Karpas-422 (cell line): Measurements from ENCODE around the gene SBK2. TPM values are rescaled to one million over a fixed set of nuclear protein-coding genes. Genes with fewer than 3 reads are reported as not detected.

Experiments
- DNase-seq: peaks from one replicate; pipeline ENCODE4 v3.0.0-alpha.2; 2015
- H2AFZ ChIP-seq: fragments of 200-600 bp; sonication (generic); 2 replicates; pipeline ENCODE4 v1.6.1; 2014; ENCODE audit warnings: antibody characterized with exemption, low read length, mixed read lengths
- H3K27ac ChIP-seq: fragments of 200-600 bp; sonication (generic); 2 replicates; pipeline ENCODE4 v1.5.1; 2014; ENCODE audit warnings: mild to moderate bottlenecking, low read length, moderate library complexity
- H3K27me3 ChIP-seq: fragments of 200-600 bp; sonication (generic); 2 replicates; pipeline ENCODE4 v1.6.1; 2014; ENCODE audit warnings: low read length, mixed read lengths
- H3K36me3 ChIP-seq: fragments of 200-600 bp; sonication (generic); 2 replicates; pipeline ENCODE4 v1.6.1; 2014; ENCODE audit warnings: low read length, mixed read lengths; ENCODE audit not compliant: insufficient read depth
- H3K4me1 ChIP-seq: fragments of 200-600 bp; sonication (generic); 2 replicates; pipeline ENCODE4 v1.6.1; 2014; ENCODE audit warnings: mild to moderate bottlenecking, low read length, mixed read lengths
- H3K4me2 ChIP-seq: fragments of 200-600 bp; sonication (generic); 2 replicates; pipeline ENCODE4 v1.6.1; 2014; ENCODE audit warnings: low read length, low read depth, mild to moderate bottlenecking; ENCODE audit not compliant: poor library complexity, severe bottlenecking
- H3K4me3 ChIP-seq: fragments of 200-600 bp; sonication (generic); 2 replicates; pipeline ENCODE4 v1.5.1; 2014; ENCODE audit warnings: mild to moderate bottlenecking, antibody characterized with exemption, low read length, mixed read lengths
- H3K79me2 ChIP-seq: fragments of 200-600 bp; sonication (generic); 2 replicates; pipeline ENCODE4 v1.6.1; 2014; ENCODE audit warnings: mild to moderate bottlenecking, low read length, mixed read lengths
- H3K9ac ChIP-seq: fragments of 200-600 bp; sonication (generic); 2 replicates; pipeline ENCODE4 v1.6.0; 2014; ENCODE audit warnings: low read length
- H3K9me2 ChIP-seq: fragments of 200-600 bp; sonication (generic), shearing (Covaris generic); replicated peaks from 2 replicates; pipeline ENCODE4 v1.6.0; 2014; ENCODE audit warnings: mild to moderate bottlenecking, low read length, moderate library complexity; ENCODE audit not compliant: insufficient read depth
- H3K9me3 ChIP-seq: fragments of 300-700, 200-600 bp; sonication (generic); 2 replicates; pipeline ENCODE4 v1.6.1; 2014; ENCODE audit warnings: low read length, mixed read lengths
- H4K20me1 ChIP-seq: fragments of 200-600 bp; sonication (generic); 2 replicates; pipeline ENCODE4 v1.6.1; 2014; ENCODE audit warnings: mild to moderate bottlenecking, antibody characterized with exemption, low read length, low read depth; ENCODE audit not compliant: insufficient read depth
- total RNA-seq: library from RNA; depleted of rRNA; stranded (reverse); fragments of >200 nt; shearing (Covaris generic); gene quantifications from 2 replicates; pipeline ENCODE4 v1.2.3, GENCODE V29; 2014; ENCODE audit warnings: low replicate concordance

The SBK2 gene
- total RNA-seq, 1 experiment from 2014 or later = not detected

GRCh38 chr19:55543567-55543966 is 6.6 kb upstream of the SBK2 start:
- DNase-seq = no peak
- Histone ChIP-seq H3K4me2 (no peak overlapping the region), H4K20me1 (no peaks in the 10 kb centered on the region)

GRCh38 chr19:55542292-55542855 is 5.4 kb upstream of the SBK2 start:
- no peak overlapping the region for H3K4me2 ChIP-seq
- H3K27me3 ChIP-seq = no peaks in the 10 kb centered on the region
- no peak overlapping the region for H3K27ac ChIP-seq
- H4K20me1 ChIP-seq = no peaks in the 10 kb centered on the region
- no peak overlapping the region for H2AFZ ChIP-seq
- H3K9me2 ChIP-seq = no peaks in the 10 kb centered on the region
- H3K4me1 ChIP-seq = no peaks in the 10 kb centered on the region
- no peaks in the 10 kb centered on the region for H3K79me2 ChIP-seq
- no peak overlapping the region for H3K4me3 ChIP-seq
- H3K9ac ChIP-seq = no peak overlapping the region
- H3K36me3 ChIP-seq = no peaks in the 10 kb centered on the region
- DNase-seq = no peak
- H3K9me3 ChIP-seq = no peaks in the 10 kb centered on the region

More at GRCh38 chr19:55543567-55543966, 6.6 kb upstream of the SBK2 start:
- no peak overlapping the region for H3K4me3 ChIP-seq
- no peaks in the 10 kb centered on the region for H3K27me3 ChIP-seq
- H3K9me3 ChIP-seq = no peaks in the 10 kb centered on the region
- H3K36me3 ChIP-seq = no peaks in the 10 kb centered on the region
- H3K79me2 ChIP-seq = no peaks in the 10 kb centered on the region
- no peak overlapping the region for H3K9ac ChIP-seq
- no peak overlapping the region for H2AFZ ChIP-seq
- no peaks in the 10 kb centered on the region for H3K9me2 ChIP-seq
- no peaks in the 10 kb centered on the region for H3K4me1 ChIP-seq
- H3K27ac ChIP-seq = no peak overlapping the region

- Histone ChIP-seq H3K36me3 (no peaks in the 10 kb centered on the region), H3K9ac (no peak overlapping the region), H3K9me2 (no peaks in the 10 kb centered on the region)
Measured at GRCh38 chr19:55541091-55541490, 4.2 kb upstream of the SBK2 start.

GRCh38 chr19:55540619-55541018 is 3.7 kb upstream of the SBK2 start:
- H4K20me1 ChIP-seq = no peaks in the 10 kb centered on the region
- no peaks in the 10 kb centered on the region for H3K9me2 ChIP-seq
- no peaks in the 10 kb centered on the region for H3K79me2 ChIP-seq
- H3K4me1 ChIP-seq = no peaks in the 10 kb centered on the region
- no peak overlapping the region for H3K4me2 ChIP-seq
- no peak overlapping the region for H2AFZ ChIP-seq
- H3K9ac ChIP-seq = no peak overlapping the region
- H3K27me3 ChIP-seq = no peaks in the 10 kb centered on the region
- DNase-seq = no peak
- no peaks in the 10 kb centered on the region for H3K36me3 ChIP-seq
- no peak overlapping the region for H3K4me3 ChIP-seq
- no peak overlapping the region for H3K27ac ChIP-seq
- H3K9me3 ChIP-seq = no peaks in the 10 kb centered on the region

More at GRCh38 chr19:55541091-55541490, 4.2 kb upstream of the SBK2 start:
- no peak for DNase-seq
- H3K4me2 ChIP-seq = no peak overlapping the region
- H2AFZ ChIP-seq = no peak overlapping the region
- no peak overlapping the region for H3K4me3 ChIP-seq
- H3K27me3 ChIP-seq = no peaks in the 10 kb centered on the region
- no peaks in the 10 kb centered on the region for H3K4me1 ChIP-seq
- H3K27ac ChIP-seq = no peak overlapping the region
- no peaks in the 10 kb centered on the region for H4K20me1 ChIP-seq
- H3K79me2 ChIP-seq = no peaks in the 10 kb centered on the region
- H3K9me3 ChIP-seq = no peaks in the 10 kb centered on the region

- no peak for DNase-seq
- no peak overlapping the region for H3K27ac ChIP-seq
- H4K20me1 ChIP-seq = no peaks in the 10 kb centered on the region
- no peak overlapping the region for H3K4me3 ChIP-seq
- H3K9ac ChIP-seq = no peak overlapping the region
- no peak overlapping the region for H3K4me2 ChIP-seq
- no peaks in the 10 kb centered on the region for H3K9me2 ChIP-seq
- H3K36me3 ChIP-seq = no peaks in the 10 kb centered on the region
- no peaks in the 10 kb centered on the region for H3K4me1 ChIP-seq
- no peaks in the 10 kb centered on the region for H3K79me2 ChIP-seq
- no peaks in the 10 kb centered on the region for H3K27me3 ChIP-seq
- no peaks in the 10 kb centered on the region for H3K9me3 ChIP-seq
- H2AFZ ChIP-seq = no peak overlapping the region
Measured at GRCh38 chr19:55539090-55539984, 2.4 kb upstream of the SBK2 start.

GRCh38 chr19:55538132-55538531 is 1.2 kb upstream of the SBK2 start:
- H3K4me2 ChIP-seq = no peak overlapping the region
- H3K27ac ChIP-seq = no peak overlapping the region
- H3K79me2 ChIP-seq = no peaks in the 10 kb centered on the region
- no peak overlapping the region for H2AFZ ChIP-seq
- H3K9me2 ChIP-seq = no peaks in the 10 kb centered on the region
- no peak for DNase-seq
- no peaks in the 10 kb centered on the region for H3K27me3 ChIP-seq
- H3K9me3 ChIP-seq = no peaks in the 10 kb centered on the region
- no peak overlapping the region for H3K4me3 ChIP-seq
- no peaks in the 10 kb centered on the region for H3K36me3 ChIP-seq
- H3K4me1 ChIP-seq = no peaks in the 10 kb centered on the region
- H3K9ac ChIP-seq = no peak overlapping the region
- H4K20me1 ChIP-seq = no peaks in the 10 kb centered on the region

- DNase-seq = no peak
- H3K9me3 ChIP-seq = no peaks in the 10 kb centered on the region
- no peaks in the 10 kb centered on the region for H3K36me3 ChIP-seq
- no peak overlapping the region for H3K4me2 ChIP-seq
- H3K27ac ChIP-seq = no peak overlapping the region
- no peaks in the 10 kb centered on the region for H3K79me2 ChIP-seq
- no peak overlapping the region for H3K9ac ChIP-seq
- no peak overlapping the region for H2AFZ ChIP-seq
- no peaks in the 10 kb centered on the region for H3K9me2 ChIP-seq
- no peak overlapping the region for H3K4me3 ChIP-seq
- no peaks in the 10 kb centered on the region for H3K27me3 ChIP-seq
- H4K20me1 ChIP-seq = no peaks in the 10 kb centered on the region
- H3K4me1 ChIP-seq = no peaks in the 10 kb centered on the region
Measured at GRCh38 chr19:55537741-55538111, 793 bp upstream of the SBK2 start.

GRCh38 chr19:55536366-55536765 is 567 bp downstream of the SBK2 start:
- Histone ChIP-seq H3K27ac (no peak overlapping the region), H3K36me3 (no peaks in the 10 kb centered on the region), H3K9me2 (no peaks in the 10 kb centered on the region), H3K79me2 (no peaks in the 10 kb centered on the region), H2AFZ (no peak overlapping the region), H3K4me1 (no peaks in the 10 kb centered on the region), H3K27me3 (no peaks in the 10 kb centered on the region), H3K9ac (no peak overlapping the region), H3K4me3 (no peak overlapping the region), H3K9me3 (no peaks in the 10 kb centered on the region), H4K20me1 (no peaks in the 10 kb centered on the region), H3K4me2 (no peak overlapping the region)
- DNase-seq = no peak
